PFSK-1 (cell line): ENCODE measurements around the gene OR2T35.
"Not testable (repeated sequence)": the region's sequence is repeated elsewhere in the genome, so short reads cannot be mapped to it uniquely, and the experiment has no call there.

ENCODE experiments used
- POLR2AphosphoS5 ChIP-seq: IDR thresholded peaks from 2 replicates; pipeline ENCODE4 v1.6.1; 2012; ENCODE audit warnings: low read depth, mild to moderate bottlenecking, control low read depth, low read length, moderate library complexity
- TAF1 ChIP-seq: IDR thresholded peaks from 2 replicates; pipeline ENCODE4 v1.6.1; 2012; ENCODE audit warnings: low read length, control low read depth, borderline replicate concordance; ENCODE audit not compliant: insufficient read depth

DNA sequence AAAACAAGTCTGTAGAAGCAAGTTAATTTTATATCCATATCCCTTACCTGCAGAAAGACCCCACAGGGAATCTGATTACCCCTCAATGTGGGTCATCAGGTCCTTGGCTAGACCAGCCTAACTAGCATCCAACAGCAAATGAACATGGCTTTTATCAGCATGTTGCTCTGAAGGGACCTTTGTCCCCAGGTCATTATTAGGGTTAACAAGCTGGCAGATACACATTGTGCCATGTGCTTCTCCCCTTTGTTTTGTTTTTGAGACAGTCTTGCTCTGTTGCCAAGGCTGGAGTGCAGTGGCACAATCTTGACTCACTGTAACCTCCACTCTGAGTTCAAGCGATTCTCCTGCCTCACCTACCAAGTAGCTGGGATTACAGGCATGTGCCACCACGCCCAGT lies 10.1 kb downstream of the OR2T35 start, which contains the start of gene OR2T11:
- TF ChIP-seq TAF1, POLR2AphosphoS5: not testable (repeated sequence)
